T-helper 1 cell treated with Interleukin-12 subunit alpha and Interleukin-12 subunit beta and Interleukin-4 antibody, amounts not matched to agents 30 ng/mL and 1 ng/mL, for 36 hours (primary cell): ENCODE measurements around the gene FCRL2. TPM values are rescaled to one million over a fixed set of nuclear protein-coding genes. Genes with fewer than 3 reads are reported as not detected.

Experiments used
- intact Hi-C: fragments of 100-400 bp; cut with micrococcal nuclease; formaldehyde crosslinking; loops from one replicate; pipeline ENCODE4 v1.15.1; 2024
- total RNA-seq: library from RNA; stranded (reverse); gene quantifications from 2 replicates; pipeline ENCODE4 v1.2.3, GENCODE V29; 2022

FCRL2 gene, protein sequence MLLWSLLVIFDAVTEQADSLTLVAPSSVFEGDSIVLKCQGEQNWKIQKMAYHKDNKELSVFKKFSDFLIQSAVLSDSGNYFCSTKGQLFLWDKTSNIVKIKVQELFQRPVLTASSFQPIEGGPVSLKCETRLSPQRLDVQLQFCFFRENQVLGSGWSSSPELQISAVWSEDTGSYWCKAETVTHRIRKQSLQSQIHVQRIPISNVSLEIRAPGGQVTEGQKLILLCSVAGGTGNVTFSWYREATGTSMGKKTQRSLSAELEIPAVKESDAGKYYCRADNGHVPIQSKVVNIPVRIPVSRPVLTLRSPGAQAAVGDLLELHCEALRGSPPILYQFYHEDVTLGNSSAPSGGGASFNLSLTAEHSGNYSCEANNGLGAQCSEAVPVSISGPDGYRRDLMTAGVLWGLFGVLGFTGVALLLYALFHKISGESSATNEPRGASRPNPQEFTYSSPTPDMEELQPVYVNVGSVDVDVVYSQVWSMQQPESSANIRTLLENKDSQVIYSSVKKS
- not detected in 2 replicates for total RNA-seq

- intact Hi-C loops: no loop called here
Measured at GRCh38 chr1:157776971-157777391, at the start of gene FCRL2. TSS of gene FCRL2 (minus strand) at chr1:157777132. CDS start at chr1:157777073, 59 bp downstream.

GRCh38 chr1:157820299-157820698 is 43.4 kb upstream of the FCRL2 start:
- intact Hi-C loops: no loop called here

DNA sequence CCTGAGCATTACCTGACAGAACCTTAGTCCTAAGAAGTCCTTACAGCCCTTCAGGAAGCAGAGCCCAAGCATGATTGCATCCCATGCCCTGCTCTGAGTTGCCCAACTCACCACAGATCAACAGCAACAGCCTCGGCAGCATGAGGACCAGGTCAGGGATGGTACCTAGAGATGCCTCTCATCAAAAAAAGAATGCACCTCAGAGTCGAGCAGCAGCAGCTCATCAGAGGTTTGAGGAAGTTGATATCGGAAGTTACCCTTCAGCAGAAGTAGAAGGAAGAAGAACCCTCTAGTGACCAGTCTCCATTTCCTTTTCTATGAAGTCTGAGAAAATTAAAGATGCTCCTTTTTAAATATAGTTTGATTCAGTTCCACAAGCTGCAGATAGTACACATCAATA is 43.0 kb upstream of the FCRL2 start, which contains the start of gene FCRL1:
FCRL1 (minus strand) TSS at position 225 of the 400 bp plus-strand sequence; CDS start at position 142, 83 bp downstream.
- intact Hi-C loops: no loop called here

DNA sequence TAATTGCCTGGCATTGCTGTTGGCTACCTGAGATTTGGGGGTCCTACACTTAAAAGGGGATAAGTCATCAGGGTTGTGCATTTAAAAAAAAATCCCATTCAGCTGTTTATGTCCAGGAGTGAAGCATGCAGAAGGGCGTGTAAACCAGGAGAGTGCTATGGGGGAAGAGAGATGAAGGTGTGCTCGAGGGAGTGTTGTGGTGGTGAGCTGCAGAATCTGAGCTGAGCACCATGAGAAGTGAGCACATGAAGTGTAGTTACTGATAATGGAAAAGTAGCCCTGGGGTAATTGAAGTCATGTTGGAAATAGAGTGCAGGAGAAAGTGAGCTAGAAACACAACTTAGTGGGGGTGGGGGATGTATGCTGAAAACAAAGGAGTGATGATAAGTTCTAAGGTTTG is 42.3 kb upstream of the FCRL2 start:
- intact Hi-C loops: no loop called here

GRCh38 chr1:157813269-157813668 is 36.3 kb upstream of the FCRL2 start:
- intact Hi-C loops: no loop called here

- intact Hi-C loops: no loop called here
Measured at GRCh38 chr1:157806431-157807149, 29.7 kb upstream of the FCRL2 start.

- intact Hi-C loops: no loop called here
Measured at GRCh38 chr1:157803851-157804250, 26.9 kb upstream of the FCRL2 start.

- intact Hi-C loops: no loop called here
Measured at GRCh38 chr1:157799996-157800395, 23.1 kb upstream of the FCRL2 start.

DNA sequence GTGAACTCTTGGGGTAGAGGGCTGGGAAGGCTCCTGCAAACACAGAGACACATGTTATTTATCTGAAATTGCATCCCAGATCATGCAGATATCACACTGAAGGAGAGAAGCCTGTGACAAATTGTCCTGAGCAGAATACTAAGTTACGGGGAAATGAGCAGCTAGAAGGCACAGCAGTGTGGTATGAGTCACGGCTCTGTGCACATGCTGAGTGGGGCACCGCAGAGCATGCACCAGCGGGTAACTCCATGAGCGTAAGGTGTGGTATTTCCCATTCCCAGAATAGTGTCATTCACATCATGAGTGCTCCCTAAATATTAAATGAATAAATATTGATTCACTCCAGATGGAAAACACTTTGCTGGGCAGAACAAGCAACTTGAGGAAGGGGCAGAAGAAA is 21.3 kb upstream of the FCRL2 start:
- intact Hi-C loops: no loop called here

- intact Hi-C loops: no loop called here
Measured at GRCh38 chr1:157785248-157785647, 8.3 kb upstream of the FCRL2 start.

- intact Hi-C loops: no loop called here
Measured at GRCh38 chr1:157784801-157785200, 7.9 kb upstream of the FCRL2 start.

GRCh38 chr1:157782931-157783330 is 6.0 kb upstream of the FCRL2 start:
- intact Hi-C loops: no loop called here

GRCh38 chr1:157781048-157781447 is 4.1 kb upstream of the FCRL2 start:
- intact Hi-C loops: no loop called here

DNA sequence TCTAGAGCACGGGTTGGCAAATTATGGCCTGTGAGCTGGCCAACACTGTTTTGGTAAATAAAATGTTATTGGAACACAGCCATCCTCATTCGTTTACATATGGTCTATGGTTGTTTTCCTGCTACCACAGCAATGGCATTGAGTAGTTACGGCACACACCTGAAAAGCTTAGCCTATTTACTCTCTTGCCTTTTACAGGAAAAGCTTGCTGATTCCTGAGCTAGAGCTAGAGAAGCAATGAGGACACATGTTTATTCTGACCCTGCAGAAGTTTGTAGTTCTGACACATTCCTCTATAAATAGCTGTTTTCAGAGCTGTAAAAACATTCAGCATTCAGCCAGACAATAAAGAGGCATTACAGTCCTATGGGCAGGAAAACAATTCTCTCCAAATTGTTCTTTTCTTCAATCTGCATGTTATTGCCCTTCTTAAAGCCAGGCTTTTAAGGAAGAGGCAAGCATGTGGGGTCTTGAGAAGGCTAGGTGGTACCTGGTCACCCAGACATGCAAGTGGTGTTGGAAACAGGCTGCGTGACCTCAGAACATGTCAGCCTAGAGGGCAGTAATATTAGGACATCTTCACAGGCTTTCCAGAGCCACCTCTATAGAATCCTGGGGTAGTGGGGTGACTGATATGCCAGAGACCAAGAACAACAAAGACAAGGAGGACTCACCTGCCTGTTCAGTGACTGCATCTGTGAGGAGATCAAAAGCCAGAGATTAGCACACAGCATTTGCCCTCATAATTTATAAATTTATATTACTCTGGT is 1.6 kb downstream of the FCRL2 start:
- intact Hi-C loops: no loop called here

GRCh38 chr1:157774412-157774811 is 2.5 kb downstream of the FCRL2 start:
- intact Hi-C loops: no loop called here

- intact Hi-C loops: no loop called here
Measured at GRCh38 chr1:157773493-157774350, 3.2 kb downstream of the FCRL2 start.

DNA sequence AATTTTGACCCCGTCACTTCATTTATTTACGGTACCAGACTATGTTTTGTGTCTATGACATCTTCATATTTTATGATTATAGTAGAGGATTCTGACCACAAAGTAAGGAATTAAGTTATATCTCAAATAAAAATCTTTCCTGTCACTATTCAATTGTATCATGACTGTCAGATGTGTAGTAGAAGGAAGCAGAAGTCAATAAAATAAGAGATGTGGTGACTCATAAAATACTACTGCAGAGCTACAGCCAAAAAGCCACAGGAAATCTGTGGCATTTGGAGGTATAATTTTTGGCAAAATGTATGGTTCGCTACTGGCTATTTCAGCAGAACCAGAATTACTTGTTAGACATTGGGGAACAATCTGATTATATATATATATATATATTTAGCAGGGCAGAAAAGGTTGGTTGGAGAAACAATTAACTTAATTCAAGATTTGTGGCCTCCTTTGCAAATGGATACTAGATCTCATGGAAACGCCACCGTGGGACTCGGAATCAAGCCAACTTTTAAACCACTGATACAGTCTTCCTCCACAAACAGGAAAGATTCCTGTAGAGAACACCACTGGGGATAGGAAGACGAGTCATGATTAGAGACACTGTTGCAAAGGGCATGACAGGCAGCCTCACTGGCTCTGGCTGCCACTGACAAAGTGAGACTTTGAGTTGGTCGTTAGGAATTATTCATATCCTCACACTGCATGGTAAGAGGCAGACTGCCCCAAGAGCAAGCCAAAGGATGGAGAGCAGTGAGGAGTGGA is 5.1 kb downstream of the FCRL2 start:
- intact Hi-C loops: no loop called here

DNA sequence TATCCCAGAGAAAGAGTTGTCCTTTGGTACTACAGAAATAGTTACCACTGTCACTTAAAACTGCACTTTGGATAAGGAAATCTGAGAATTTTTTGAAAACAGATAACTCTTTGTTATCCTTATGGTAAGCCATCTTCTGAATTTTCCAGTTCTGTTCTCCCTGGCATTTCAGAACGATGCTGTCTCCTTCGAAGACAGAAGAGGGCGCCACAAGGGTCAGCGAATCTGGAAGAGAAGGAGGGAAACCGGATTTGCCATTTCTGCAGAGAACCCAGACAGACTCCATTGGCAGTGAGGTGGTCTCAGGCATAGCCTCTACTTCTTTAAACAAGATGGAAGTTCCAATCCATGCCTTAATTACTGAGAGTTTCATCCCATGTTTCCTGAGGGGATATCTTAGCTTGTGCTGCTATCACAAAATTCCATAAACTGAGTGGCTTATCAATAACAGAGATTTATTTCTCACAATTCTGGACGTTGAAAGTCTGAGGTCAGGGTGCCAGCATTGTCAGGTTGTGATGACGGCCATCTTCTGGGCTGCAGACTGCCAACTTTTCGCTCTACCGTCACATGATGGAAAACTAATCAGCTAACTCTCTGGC is 6.4 kb downstream of the FCRL2 start:
- intact Hi-C loops: no loop called here

- intact Hi-C loops: no loop called here
Measured at GRCh38 chr1:157766792-157767191, 10.1 kb downstream of the FCRL2 start.
